K562 (cell line): ENCODE results near the gene MAPK4. TPM values are rescaled to one million over a fixed set of nuclear protein-coding genes. Genes with fewer than 3 reads are reported as not detected.

Experiments used
- ATAC-seq: fragments of 200-7000 bp; cut with Tn5 transposase; 3 replicates; pipeline ENCODE4 v1.9.1; 2020; ENCODE audit warnings: moderate library complexity
- BruUV-seq: library from RNA; stranded (reverse); fragments of 400-500 nt; replicated peaks from 2 replicates; lab custom pipeline; 2021; lab: Mats Ljungman, UMichigan
- CTCF ChIA-PET: fragments of 300-600 bp; formaldehyde crosslinking; extraction: SDS; loops from one replicate; lab custom pipeline; 2021; ENCODE audit warnings: low intra/inter-chr PET ratio; lab: Yijun Ruan, JAX
- POLR2A ChIA-PET: fragments of 300-600, 350-650 bp; sonication (Branson Sonifier 250); formaldehyde crosslinking; extraction: SDS; loops from one replicate; lab custom pipeline; 2021; ENCODE audit warnings: antibody characterized with exemption, inconsistent platforms; lab: Yijun Ruan, JAX
- DNase-seq, 4 experiments: peaks; one replicate each; pipeline versions ENCODE4 v3.0.0 to v3.0.0-alpha.2; 2011 to 2018; ENCODE audit warnings: low spot score in 3 of 4, mixed read lengths in 3 of 4; ENCODE audit errors: extremely low read depth in 1 of 4
- FAIRE-seq: peaks from 2 replicates; lab custom pipeline; 2011; peaks lifted over from hg19 to GRCh38; lab: Jason Lieb, UNC
- H2AFZ ChIP-seq: 2 replicates; pipeline ENCODE4 v1.6.0; 2011; ENCODE audit warnings: low read depth, low read length, control low read depth, inconsistent platforms
- H3K27ac ChIP-seq: fragments of 200-600 bp; 3 replicates; pipeline ENCODE4 v1.8.0; 2011; ENCODE audit warnings: low read depth, mild to moderate bottlenecking, control low read depth, inconsistent platforms, low read length, moderate library complexity, mixed read lengths; ENCODE audit errors: extremely low read depth
- H3K27me3 ChIP-seq, 2 experiments: fragments of 300-600 bp in 1 of 2; 2 replicates in 1 of 2; 3 replicates in 1 of 2; pipeline versions ENCODE4 v1.6.0 to v1.8.0; 2011; ENCODE audit warnings: inconsistent platforms in 2 of 2, low read length in 2 of 2, mild to moderate bottlenecking in 1 of 2, mixed read lengths in 1 of 2, moderate library complexity in 1 of 2; ENCODE audit not compliant: control insufficient read depth in 2 of 2, insufficient read depth in 2 of 2
- H3K36me3 ChIP-seq: fragments of 300-600 bp; 3 replicates; pipeline ENCODE4 v1.8.0; 2011; ENCODE audit warnings: mild to moderate bottlenecking, low read length, inconsistent platforms; ENCODE audit not compliant: control insufficient read depth, insufficient read depth
- H3K4me1 ChIP-seq, 2 experiments: fragments of 200-600 bp in 1 of 2; replicated peaks in 1 of 2; 2 replicates in 1 of 2; 3 replicates in 1 of 2; pipeline versions ENCODE4 v1.5.1 to v1.8.0; 2011; ENCODE audit warnings: inconsistent platforms in 2 of 2, low read length in 2 of 2, mild to moderate bottlenecking in 1 of 2, mixed read lengths in 1 of 2, moderate library complexity in 1 of 2; ENCODE audit not compliant: control insufficient read depth in 2 of 2, insufficient read depth in 2 of 2
- H3K4me2 ChIP-seq: 2 replicates; pipeline ENCODE4 v1.6.1; 2011; ENCODE audit warnings: low read length, control low read depth, inconsistent platforms, mixed read lengths; ENCODE audit not compliant: insufficient read depth
- H3K4me3 ChIP-seq: fragments of 200-600 bp; sonication (generic), shearing (Covaris generic); 2 replicates; pipeline ENCODE4 v1.5.1; 2016; ENCODE audit warnings: control low read depth, inconsistent platforms
- H3K79me2 ChIP-seq: fragments of 200-600 bp; 3 replicates; pipeline ENCODE4 v1.8.0; 2011; ENCODE audit warnings: low read length, inconsistent platforms; ENCODE audit not compliant: control insufficient read depth, insufficient read depth
- H3K9ac ChIP-seq, 2 experiments: 2 replicates each; pipeline versions ENCODE4 v1.6.0 to v1.6.1; 2011; ENCODE audit warnings: low read depth in 2 of 2, low read length in 2 of 2, control low read depth in 1 of 2, inconsistent platforms in 1 of 2, mild to moderate bottlenecking in 1 of 2, mixed read lengths in 1 of 2; ENCODE audit not compliant: insufficient read depth in 1 of 2
- H3K9me1 ChIP-seq: one replicate; pipeline ENCODE4 v1.6.0; 2011; ENCODE audit warnings: inconsistent platforms, mild to moderate bottlenecking, low read length, moderate library complexity; ENCODE audit not compliant: control insufficient read depth, insufficient read depth
- H3K9me3 ChIP-seq: replicated peaks from 2 replicates; pipeline ENCODE4 v1.5.1; 2011; ENCODE audit warnings: low read depth, low read length, inconsistent platforms; ENCODE audit not compliant: control insufficient read depth, insufficient read depth
- H4K20me1 ChIP-seq: replicated peaks from 2 replicates; pipeline ENCODE4 v1.6.1; 2011; ENCODE audit warnings: low read length, inconsistent platforms, mixed read lengths; ENCODE audit not compliant: control insufficient read depth, insufficient read depth
- CBFB ChIP-seq: sonication (generic); formaldehyde crosslinking; IDR thresholded peaks from 2 replicates; pipeline ENCODE4 v1.4.0; 2020; ENCODE audit warnings: mild to moderate bottlenecking, missing genetic modification reagents
- ETV6 ChIP-seq, 3 experiments: fragments of 150-350 bp in 1 of 3; sonication (generic) in 1 of 3; formaldehyde crosslinking in 1 of 3; IDR thresholded peaks; 2 replicates each; pipeline versions ENCODE4 v1.6.1 to v1.8.0; 2014 to 2022; ENCODE audit warnings: borderline replicate concordance in 2 of 3, low read depth in 2 of 3, antibody characterized with exemption in 1 of 3, low read length in 1 of 3, mild to moderate bottlenecking in 1 of 3, missing genetic modification reagents in 1 of 3
- FOXP1 ChIP-seq: sonication (generic); formaldehyde crosslinking; IDR thresholded peaks from 2 replicates; pipeline ENCODE4 v1.8.0; 2022; ENCODE audit warnings: mild to moderate bottlenecking, missing genetic modification reagents
- GTF2B ChIP-seq: IDR thresholded peaks from 2 replicates; pipeline ENCODE4 v1.6.1; 2011; ENCODE audit not compliant: insufficient read length; ENCODE audit errors: extremely low read depth
- HNRNPH1 ChIP-seq: fragments of 200-400 bp; formaldehyde crosslinking; optimal IDR thresholded peaks from 2 replicates; pipeline ENCODE3; 2017; ENCODE audit warnings: low read depth, mild to moderate bottlenecking, low read length, moderate library complexity
- NR1H2 ChIP-seq: sonication (generic); formaldehyde crosslinking; IDR thresholded peaks from 2 replicates; pipeline ENCODE4 v1.4.0; 2020; ENCODE audit warnings: mild to moderate bottlenecking, missing genetic modification reagents
- PRPF4 ChIP-seq: fragments of 200-400 bp; formaldehyde crosslinking; IDR thresholded peaks from one replicate; pipeline ENCODE4 v1.6.1; 2017; ENCODE audit warnings: low read length, low read depth, mild to moderate bottlenecking; ENCODE audit not compliant: insufficient read depth, poor library complexity, severe bottlenecking
- TBP ChIP-seq: optimal IDR thresholded peaks from 2 replicates; pipeline ENCODE3; 2011; ENCODE audit warnings: low read depth, low read length, improper control_type of control experiment
- TFAM ChIP-seq: fragments of 250-450 bp; sonication (Bioruptor Pico); conservative IDR thresholded peaks from 2 replicates; pipeline ENCODE4 v1.5.0; 2021; ENCODE audit warnings: mild to moderate bottlenecking, moderate library complexity
- TFE3 ChIP-seq: fragments of 450-650 bp; formaldehyde crosslinking; IDR thresholded peaks from 2 replicates; pipeline ENCODE4 v1.4.0; 2020; ENCODE audit warnings: mild to moderate bottlenecking, mixed read lengths
- ZNF507 ChIP-seq: conservative IDR thresholded peaks from 2 replicates; pipeline ENCODE4 v1.6.1; 2017; ENCODE audit warnings: missing genetic modification characterization, missing compliant biosample characterization
- ZNF780A ChIP-seq: fragments of 250-450 bp; sonication (Bioruptor Pico); IDR thresholded peaks from 2 replicates; pipeline ENCODE4 v1.5.0; 2021; ENCODE audit warnings: mild to moderate bottlenecking
- WGBS: fragments of 100-300 bp; shearing (Covaris generic); methylation state at CpG from one replicate; pipeline ENCODE4 v1.1.6; 2016; ENCODE audit warnings: low coverage, mixed read lengths; ENCODE audit not compliant: insufficient coverage; ENCODE audit errors: missing lambda C conversion rate; 5-methylcytosine and 5-hydroxymethylcytosine counted together
- in situ Hi-C: fragments of 300-500 bp; cut with MboI; formaldehyde crosslinking; loops from 4 replicates; pipeline ENCODE4 v1.15.0; 2018; ENCODE audit warnings: inconsistent platforms, mixed read lengths
- intact Hi-C: fragments of 100-400 bp; cut with micrococcal nuclease; formaldehyde crosslinking; loops from 2 replicates; pipeline ENCODE4 v1.14.2; 2022
- polyA plus RNA-seq, 8 experiments: library from polyadenylated mRNA; depleted of rRNA in 4 of 8; stranded (reverse) in 5 of 8; unstranded in 3 of 8; fragments of >200 nt; fragmentation: Nextera tagmentation in 2 of 8; fragmentation: Illumina TruSeq in 1 of 8; extraction: Ambion mirVana in 2 of 8; extraction: Trizol in 1 of 8; gene quantifications; 2 replicates each; pipeline versions ENCODE4 v1.2.1 to v1.2.3, GENCODE V29; 2011 to 2014; ENCODE audit warnings: inconsistent platforms in 1 of 8, missing spikeins in 1 of 8
- total RNA-seq, 7 experiments: library from RNA; depleted of rRNA in 6 of 7; stranded (reverse); fragments of >200 nt in 6 of 7; fragmentation: Illumina TruSeq in 2 of 7; extraction: Trizol in 2 of 7; gene quantifications; 2 replicates each; pipeline versions ENCODE4 v1.2.1 to v1.2.3, GENCODE V29; 2011 to 2021; ENCODE audit warnings: low replicate concordance in 1 of 7

The MAPK4 gene
- total and polyA plus RNA-seq, 9 of the 15 experiments (the other 6 are each of a cell fraction or from before 2014, with no cell fraction given): not detected

GRCh38 chr18:50769463-50769862, 209.6 kb downstream of the MAPK4 start:
- Histone ChIP-seq H3K9ac (no peak overlapping the region), H3K9me1 (no peaks in the 10 kb centered on the region), H4K20me1 (no peaks in the 10 kb centered on the region), H3K4me3 (no peak overlapping the region), H3K4me2 (no peak overlapping the region), H3K9me3 (no peaks in the 10 kb centered on the region), H3K79me2 (no peaks in the 10 kb centered on the region), H3K36me3 (no peaks in the 10 kb centered on the region), H3K27ac (no peak overlapping the region), H3K27me3 (no peaks in the 10 kb centered on the region; a peak in 1 of 5 replicates), H2AFZ (no peak overlapping the region), H3K4me1 (no peaks in the 10 kb centered on the region)
- DNase-seq: no peak
- intact Hi-C loops (no loop called here), in situ Hi-C loops (no loop called here)
- no peak for ATAC-seq
- ChIA-PET CTCF (no interaction called here), POLR2A (no interaction called here)
- BruUV-seq: no TSS peak
- TF ChIP-seq TFAM (CRISPR knock-in tag) (no peak), ZNF507 (tag) (peak; percentile 61)
- FAIRE-seq: no peak

- Histone ChIP-seq H3K36me3 (no peaks in the 10 kb centered on the region), H2AFZ (peak overlapping the region; percentile 76), H3K9me1 (no peaks in the 10 kb centered on the region), H3K4me3 (no peak overlapping the region), H3K4me1 (no peaks in the 10 kb centered on the region), H3K9me3 (no peaks in the 10 kb centered on the region), H3K27me3 (peaks cover 0 to 2% of the 10 kb centered on the region in 2 experiments; a peak in 1 of 5 replicates), H3K9ac (no peak overlapping the region), H4K20me1 (no peaks in the 10 kb centered on the region), H3K4me2 (peak overlapping the region; percentile 56), H3K27ac (no peak overlapping the region), H3K79me2 (no peaks in the 10 kb centered on the region)
- 2% methylated on average over 7 of the region's 9 CpGs for WGBS
- FAIRE-seq (peak; percentile 52), ATAC-seq (peak; percentile 89), DNase-seq (peak in 1 of 4 experiments; percentile 28)
- ChIA-PET CTCF (no interaction called here), POLR2A (no interaction called here)
- no TSS peak for BruUV-seq
- in situ Hi-C loops (no loop called here), intact Hi-C loops (no loop called here)
- TF ChIP-seq ZNF780A (CRISPR knock-in tag): no peak
- no peak for TF ChIP-seq NR1H2 (CRISPR knock-in tag)
- no peak for TF ChIP-seq TFE3
- no peak for TF ChIP-seq PRPF4
- no peak for TF ChIP-seq CBFB (CRISPR knock-in tag)
- no peak for TF ChIP-seq TBP
- TF ChIP-seq ETV6 (IDR thresholded peaks at IDR 0.05; ENCODE audit: borderline replicate concordance in 1 of 2, low read depth in 2 of 2, low read length in 1 of 2): no peak
- TF ChIP-seq ETV6 (CRISPR knock-in tag; IDR thresholded peaks at IDR 0.05; ENCODE audit: borderline replicate concordance): no peak
- no peak for TF ChIP-seq FOXP1 (CRISPR knock-in tag)
- TF ChIP-seq HNRNPH1: no peak
- TF ChIP-seq GTF2B: no peak
These were observed 215.3 kb downstream of the MAPK4 start for GRCh38 chr18:50775207-50775606.
